ENCODE results near the gene NRXN3.

The NRXN3 gene

DNA sequence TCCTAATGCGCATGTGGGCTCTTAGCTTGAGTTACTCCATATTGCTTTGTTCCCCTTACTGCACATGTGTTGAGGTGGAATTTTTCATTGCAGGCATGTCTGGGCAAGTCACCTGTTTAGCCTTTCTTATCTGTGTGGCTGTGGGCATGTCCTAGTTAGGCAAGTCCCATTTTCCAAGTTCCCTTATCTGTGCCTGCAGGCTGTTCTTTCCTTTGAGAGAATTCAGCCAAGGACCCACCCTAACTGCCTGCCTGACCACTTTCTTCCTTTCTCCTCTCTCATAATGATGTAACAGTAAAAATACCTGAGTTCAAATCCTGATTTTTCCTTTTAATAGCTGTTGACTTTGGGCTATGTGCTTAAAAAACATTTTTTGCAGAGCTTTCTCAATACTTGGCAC is 870.6 kb downstream of the NRXN3 start:
- no peak for DNase-seq

DNA sequence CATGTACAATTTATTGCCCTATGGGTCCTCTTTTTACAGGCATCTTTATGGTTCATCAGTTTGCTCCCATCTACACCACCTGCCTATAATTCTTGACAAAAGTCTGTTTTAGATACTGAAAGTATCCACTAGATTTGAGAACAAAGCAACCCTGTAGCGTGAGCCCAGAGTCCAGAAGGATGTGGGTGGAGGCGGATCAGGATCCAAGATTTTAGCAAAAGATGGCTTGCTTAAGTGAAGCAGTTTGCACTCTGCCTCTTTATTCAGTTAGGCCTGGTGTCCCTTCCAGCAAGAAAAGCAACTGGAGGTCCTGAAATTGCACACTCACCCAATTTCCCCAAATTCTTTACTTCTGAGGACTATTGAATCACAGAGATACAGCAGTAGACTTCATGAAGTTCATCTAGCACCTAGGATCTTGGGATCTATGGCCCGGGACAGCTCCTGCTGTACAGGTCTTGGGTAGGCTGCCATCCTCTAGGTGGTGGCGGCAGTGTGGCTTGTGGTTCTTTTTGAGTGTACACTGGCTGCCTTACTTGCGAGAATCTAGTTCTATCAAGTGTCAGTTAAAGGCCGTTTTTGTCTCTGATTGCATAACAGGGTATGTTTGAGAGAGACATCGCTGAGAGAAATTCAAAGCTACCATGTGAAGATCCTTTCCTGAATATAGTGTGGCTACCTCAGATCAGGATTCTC is 873.2 kb downstream of the NRXN3 start:
- no peak for DNase-seq

DNA sequence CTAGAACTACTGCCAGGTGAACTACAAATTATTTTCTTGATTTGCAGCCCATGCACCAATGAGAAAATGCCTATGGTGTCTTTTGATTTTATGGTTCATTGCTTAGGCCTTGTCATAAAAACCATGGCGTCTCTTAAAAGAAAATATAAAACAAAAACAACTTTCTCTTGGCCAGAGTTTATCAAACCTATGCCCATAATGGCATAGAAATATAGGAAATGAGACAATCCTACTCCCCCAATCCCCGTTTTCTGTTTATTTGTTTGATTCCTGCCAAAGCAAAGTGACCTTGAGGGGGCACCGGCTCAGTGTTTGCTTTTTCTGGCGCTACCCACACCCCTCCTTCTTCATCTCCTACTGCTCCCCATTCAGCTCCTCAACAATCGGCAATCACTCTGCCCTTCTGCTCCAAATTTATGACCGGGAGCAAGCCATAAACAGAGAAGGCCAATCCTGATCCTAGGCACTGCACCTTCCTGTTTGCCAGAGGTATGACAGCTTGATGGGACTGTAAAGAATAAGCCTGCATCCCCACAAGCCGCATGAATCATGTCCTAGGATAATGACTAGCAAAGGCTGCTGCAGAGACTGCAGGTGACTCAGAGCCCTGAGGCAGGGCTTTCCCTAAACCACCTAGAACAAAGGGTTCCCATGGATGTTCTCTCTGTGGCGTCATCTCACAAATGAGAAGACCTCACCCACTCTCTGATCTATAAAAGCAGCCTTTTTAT is 874.9 kb downstream of the NRXN3 start:
- DNase-seq, result no peak

DNA sequence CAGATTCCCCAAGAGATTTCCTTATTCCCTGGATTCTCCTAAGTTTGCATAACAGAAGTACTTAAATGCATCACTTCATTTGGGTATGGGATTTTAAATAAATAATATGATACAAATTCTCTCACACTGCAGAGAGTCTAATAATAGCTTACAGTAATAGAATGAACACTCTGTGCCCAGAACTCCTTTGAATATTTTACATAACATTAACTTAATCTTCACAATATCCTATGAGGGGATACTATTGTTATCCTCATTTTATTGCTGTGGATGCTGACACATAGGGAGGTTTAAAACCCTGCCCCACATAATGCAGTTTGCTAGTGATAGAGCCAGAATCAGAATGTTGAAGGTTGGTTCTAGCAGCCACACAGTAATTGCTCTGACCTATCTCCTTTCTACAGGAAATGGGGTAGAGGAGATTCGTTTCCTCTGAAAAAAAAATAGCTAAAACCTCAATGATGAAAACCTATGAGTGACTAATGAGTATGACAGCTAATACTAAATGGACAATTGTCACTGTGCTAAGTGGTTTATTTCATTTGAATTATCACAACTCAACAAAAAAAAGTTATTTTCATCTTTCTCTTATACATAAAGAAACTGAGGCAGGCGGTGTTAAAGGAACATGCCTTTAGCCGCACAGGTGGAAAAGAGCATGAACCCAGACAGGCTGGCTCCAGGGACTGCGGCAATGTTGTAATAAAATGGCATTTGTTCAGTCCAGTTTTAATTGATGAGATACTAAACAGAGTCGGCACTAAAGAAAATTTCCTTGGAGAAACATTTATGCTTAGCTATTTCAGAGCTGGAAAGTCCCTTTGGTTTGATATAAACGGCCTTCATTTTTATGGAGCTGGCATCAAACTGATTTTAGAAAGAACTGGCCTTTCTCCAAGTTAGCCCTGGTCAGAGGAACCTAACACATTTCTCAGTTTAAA is 880.9 kb downstream of the NRXN3 start:
- DNase-seq, result no peak

DNA sequence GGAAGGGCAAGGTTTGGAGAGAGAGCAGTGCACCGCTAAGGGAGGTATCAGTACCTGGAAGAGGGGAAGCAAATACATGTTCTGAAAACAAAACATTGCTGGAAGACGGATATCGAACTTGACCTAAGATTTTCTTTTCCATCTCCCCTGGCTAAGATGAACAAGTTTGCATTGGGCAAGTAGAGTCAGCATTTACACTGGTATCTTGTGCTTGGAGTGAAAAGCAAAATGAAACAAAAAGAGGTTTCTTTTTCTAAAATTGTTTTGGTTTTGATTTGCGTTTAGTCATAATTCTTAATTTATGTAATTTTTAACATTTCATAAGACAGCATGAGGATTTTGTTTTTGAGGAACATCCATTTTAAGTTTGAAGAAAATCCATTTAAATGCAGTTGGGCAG is 881.6 kb downstream of the NRXN3 start:
- no peak for DNase-seq

DNA sequence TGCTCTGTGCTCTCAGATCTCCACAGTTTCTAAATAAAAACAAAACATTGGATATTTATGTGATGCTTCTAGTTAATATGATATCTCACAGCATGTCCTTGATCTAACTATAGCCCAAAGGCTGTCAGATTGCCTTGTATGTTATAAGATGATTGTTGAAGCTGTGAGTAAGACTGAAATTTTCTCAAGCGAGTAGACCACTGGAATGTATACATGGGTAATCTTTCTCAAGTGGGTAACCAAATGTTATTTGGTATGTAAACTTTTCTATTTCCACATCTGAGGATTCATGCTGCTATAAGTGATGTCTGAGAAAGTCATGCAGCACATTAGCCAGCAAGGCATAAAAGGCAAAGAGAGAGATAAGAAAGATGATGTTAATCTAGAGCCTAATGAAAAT is 886.7 kb downstream of the NRXN3 start:
- no peak for DNase-seq

DNA sequence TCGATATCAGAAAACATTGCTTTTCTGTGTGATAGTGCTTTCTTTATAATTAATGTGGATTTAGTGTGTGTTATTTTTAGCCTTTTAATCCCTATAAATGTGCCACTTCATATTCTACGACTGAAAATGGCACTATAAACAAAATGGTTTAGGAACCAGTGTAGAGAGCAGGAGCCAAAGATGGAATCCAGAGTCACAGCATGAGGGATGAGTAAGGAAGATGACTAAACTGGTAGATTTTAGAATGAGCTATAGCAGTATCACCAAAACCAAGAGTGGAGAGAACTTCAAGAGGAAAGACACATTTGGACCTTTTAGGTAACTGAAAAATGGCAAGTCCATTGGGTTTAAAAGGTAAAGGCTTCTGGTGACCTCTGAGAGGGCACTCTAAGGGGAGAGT is 887.2 kb downstream of the NRXN3 start:
- no peak for DNase-seq

DNA sequence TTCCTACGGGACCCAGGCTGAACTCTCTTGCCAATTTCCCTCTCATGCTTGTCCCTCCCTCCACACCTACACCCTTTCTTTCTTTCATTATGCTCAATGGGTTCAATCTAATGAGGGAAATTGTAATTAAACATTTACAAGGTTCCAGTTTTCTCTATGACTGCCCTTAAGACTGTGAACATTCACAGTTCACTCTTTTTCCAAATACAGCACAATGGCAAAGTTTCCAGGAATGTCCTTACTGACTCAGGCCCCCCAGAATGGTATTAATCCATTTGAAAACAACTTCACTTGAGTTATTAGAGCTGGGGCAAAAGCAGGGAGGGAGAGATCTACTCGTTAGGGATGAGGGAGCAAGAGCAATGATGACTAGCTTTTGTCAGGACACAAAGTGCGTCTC is 892.1 kb downstream of the NRXN3 start:
- no peak for DNase-seq

DNA sequence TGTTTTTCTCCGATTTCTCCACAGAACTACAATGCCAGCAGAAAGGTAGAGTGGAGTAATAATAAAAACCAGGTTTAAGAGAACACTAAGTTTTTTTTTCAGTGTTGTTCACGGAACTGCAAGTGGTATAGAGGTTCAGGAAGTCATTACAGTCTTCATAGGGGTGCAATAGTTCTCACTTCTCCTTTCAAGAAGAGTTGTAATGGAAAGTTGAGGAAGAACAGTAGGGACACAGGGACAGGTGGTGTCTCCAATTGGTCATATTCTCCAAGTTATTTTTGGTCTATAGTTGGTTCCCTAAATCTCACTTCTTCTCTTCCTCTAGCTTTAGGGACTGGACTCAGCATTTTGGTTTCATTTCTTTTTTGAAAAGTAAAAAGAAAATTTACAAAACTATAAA is 894.0 kb downstream of the NRXN3 start:
- no peak for DNase-seq

DNA sequence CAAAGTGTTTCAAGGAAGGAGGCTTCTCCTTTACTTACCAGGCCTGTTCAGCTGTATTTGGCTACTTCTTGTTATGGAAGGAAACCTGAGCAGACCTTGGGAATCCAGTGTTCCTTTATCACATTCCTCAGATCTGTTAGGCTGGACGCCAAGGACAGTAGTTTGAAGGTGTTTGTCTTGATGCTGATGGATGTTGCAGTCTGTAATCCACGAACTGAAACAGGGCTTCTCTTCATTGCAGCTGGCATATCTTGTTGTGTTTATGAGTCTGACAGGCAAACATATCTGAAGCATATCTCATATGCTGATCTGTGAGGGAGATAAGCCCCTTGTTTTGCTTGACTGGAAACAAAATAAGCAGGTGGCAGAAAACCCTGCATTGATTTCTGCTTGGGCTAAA is 904.3 kb downstream of the NRXN3 start:
- no peak for DNase-seq

DNA sequence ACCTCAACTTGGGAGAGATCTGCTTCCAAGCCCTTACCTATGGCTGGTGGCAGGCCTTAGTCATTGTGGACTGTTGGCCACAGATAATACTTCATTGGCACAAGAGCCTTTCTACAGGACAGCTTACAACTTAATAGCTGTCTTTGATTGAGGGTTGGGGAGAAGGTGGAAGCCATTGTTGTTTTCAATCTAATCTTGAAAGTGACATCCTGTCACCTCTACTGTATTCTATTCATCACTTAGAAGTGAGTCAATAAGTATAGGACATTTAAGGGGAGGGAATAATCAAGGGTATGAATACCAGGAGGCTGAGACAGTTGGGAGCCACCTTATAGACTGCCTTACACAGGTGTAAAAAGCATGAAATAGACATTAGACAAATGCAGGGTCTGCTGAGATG is 906.3 kb downstream of the NRXN3 start:
- no peak for DNase-seq

DNA sequence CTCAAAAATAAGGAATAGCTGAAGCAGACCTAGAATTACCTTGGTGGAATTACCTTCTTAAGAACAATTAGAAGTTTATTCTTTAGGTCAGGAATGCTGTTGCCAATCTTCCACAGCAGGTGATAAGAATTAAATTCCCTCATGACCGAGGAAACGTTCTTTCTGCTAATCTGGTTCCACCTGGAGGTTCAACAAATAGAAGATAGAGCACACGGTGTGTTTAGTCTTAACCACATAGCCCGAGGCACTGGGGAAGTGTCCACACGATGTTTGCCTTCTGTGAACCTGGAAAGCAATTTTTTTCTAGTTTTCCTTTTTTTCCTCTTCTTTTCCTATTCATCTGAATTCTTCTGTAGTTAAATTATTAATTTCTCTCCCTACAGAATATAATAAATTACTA is 906.9 kb downstream of the NRXN3 start:
- DNase-seq, result no peak

DNA sequence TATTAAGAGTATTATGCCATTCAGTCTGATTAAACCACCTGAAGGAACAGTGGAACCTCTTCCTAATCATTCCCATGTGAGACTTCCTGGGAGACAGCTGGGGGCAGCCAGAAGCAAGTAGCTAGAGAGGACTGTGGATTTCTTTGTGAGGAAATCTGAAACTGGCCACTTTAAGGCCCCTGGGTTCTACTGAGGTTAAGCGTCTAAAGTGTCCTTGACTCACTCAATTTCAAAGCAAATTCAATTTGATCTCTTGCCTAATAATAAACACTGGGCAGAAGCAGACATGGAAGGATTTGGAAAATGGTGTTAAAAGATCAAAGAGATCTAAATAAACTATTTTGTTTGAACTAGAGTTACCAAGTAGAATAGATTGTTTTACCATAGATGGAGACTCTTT is 909.9 kb downstream of the NRXN3 start:
- no peak for DNase-seq

DNA sequence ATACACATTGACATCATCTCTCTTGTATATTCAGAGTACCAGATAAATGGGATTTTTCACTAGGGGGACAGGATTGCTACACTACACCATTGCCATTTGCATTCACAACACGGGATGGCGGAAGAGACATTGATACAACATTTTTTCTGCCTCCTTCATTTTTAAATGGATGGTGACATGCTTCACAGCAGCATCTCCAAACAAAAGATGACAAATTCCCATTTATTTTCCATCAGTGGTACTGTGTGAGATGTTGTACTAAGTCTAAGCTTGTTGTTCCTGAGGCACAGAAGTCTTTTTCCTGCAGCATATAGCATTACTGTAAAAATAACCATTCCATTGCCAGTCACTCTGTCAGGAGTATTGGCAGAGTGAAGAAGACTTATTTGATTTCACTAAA is 912.7 kb downstream of the NRXN3 start:
- DNase-seq, result no peak

DNA sequence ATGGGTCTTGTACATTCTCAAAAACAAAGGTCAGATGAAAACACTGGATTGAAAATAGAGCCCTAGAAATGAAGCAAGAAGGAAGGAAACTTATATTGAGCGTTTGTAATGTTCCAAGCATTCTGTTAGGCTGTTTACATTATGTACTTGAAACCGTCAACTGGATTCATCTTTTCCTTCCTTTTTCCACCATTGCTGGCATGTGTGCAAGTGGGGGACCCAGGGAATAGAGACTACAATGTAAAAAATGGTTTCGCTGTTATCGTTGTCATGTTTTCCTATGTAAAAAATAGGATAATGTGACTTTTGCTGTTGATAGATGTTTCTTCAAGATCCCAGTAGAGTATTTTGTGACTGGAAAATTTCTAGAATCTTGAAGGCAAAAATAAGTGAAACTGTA is 913.2 kb downstream of the NRXN3 start:
- DNase-seq, result no peak

DNA sequence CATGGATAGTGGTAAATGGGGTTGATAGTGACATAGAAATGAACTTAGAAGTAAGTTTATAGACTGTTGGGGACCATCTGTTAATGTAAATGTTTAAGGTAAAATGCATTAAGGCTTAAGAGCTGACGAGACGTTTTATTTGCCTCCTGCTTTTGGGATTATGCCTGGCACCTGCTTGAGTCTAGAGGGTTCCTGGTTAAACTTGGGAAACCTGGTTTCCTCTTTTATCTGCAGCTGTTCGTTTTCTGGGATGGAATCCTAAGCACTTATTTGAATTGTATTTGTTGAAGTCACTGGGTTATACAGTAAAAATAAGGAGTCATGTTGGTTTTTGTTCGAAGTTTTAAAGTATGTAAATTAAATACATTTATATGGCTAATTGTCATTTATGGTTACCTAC is 914.7 kb downstream of the NRXN3 start:
- no peak for DNase-seq

DNA sequence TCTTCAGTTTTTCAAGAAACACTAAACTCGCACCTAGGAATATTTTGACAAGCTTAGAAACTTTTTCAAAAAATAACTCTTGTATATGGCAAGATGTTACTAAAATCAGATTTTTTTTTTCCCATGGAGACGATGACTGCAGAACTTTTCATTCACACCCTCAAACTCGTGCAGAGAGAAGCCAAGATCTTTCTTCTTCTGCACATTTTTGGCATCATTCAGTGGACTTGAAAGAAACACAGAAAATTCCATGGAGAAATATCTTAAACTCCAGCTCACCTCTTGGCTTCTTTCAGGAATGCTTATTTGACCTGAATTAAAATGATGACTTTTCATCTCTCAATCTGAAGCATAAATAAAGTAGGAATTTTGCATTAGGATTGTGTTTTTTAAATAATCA is 919.4 kb downstream of the NRXN3 start:
- DNase-seq, result no peak

DNA sequence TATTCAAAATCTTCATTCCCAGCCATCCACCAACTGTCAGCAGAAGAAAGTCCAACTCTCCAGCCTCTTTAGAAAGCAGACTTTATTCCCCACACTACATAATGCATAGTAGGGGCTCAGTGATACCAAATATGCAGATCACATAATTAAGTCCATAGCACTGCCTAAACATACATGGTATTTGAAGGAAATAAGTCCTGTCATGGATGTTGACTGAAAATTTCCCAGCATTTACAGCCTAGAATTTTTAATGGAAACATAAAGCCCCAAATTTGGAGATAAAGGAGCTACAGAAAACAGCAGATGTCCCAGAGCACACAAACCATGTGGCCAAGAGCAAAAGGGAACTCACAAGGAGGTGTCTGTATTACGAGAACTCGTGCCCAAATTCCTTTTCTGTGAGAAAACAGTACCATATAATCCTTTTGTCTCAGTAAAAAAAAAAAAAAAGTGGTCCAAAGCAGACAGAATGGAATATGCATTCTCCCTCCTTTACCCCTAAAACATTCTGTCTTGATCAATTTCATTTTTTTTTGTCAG is 920.5 kb downstream of the NRXN3 start:
- DNase-seq, result no peak

DNA sequence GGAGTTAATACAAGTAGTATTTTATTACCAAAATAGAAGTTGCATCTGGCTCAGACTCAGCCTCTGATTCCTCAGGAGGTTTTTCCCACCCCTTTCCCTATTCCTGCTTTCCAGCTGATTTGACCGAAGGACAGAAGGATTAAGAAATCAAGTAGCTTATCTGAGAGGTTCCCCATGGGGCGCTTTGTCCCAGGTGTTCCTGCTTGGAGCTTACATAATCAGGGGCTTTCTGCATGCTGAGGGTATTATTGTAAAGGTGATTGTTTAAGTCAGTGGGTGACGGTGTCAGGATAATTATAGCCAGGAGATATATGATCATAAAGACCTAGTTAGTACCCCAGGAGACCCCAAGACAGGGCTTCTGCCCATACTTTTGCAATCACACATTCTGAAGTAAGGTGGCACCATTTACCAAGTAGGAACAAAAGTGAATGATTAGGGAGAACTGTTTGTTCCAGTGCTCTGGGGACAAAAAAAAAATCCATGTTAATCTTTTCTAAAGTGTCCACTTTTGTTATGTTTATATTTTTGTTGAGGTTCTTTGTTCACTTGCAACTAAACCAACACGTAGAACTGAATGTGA is 921.3 kb downstream of the NRXN3 start:
- no peak for DNase-seq

DNA sequence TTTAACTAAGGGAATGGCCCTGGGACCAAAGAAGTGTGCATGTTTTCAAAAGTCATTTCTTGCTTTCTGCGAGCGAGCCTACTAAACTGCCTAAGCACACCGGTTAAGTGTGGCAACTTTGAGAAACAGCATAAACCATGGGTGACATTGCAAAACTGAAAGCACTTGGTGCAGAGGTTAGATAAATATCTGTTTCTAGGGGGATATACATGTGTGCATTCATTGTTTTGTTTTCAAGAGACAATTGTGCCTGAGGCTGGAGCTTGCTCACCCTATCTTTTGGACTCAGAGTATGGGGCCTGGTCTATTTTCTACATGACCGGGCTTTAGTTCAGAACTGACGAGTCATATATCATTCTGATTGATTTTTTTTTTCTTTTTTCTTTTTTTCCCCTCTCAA is 923.4 kb downstream of the NRXN3 start:
- no peak for DNase-seq

DNA sequence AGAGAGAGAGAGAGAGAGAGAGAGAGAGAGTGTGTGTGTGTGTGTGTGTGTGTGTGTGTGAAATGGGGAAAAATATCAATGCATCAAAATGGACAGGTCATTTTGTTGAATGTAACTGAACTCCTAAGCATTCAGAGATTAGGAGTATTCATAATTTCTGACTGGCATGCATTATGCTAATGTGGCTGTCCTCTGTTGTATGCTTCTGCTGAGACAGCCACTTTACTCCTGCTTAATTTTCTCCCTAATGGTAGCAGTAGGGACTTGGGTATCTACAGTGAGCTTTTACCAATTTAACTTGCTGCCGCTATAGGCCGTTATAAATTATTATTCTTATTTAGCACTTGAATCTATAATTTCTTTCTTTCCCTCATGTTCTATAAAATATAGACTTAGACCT is 924.8 kb downstream of the NRXN3 start:
- DNase-seq, result no peak

DNA sequence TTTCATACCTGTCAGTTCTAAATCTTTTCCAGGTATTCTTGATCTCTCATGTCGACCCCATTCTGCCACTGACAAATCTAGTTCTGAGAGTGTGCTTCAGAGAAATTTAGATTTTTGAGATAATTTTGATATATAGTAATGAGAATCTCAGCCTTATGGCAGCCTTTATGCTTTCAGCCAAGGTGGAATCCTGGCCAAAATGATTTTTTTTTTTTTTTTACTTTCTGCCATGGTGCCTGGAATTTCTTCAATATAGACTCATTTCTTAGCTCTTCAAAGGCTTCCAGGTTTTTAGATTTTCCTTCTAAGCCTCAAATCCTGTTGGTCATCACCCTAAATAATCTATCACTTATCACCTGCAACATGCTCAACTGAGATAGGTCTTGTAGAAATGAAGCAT is 926.6 kb downstream of the NRXN3 start:
- DNase-seq, result no peak

DNA sequence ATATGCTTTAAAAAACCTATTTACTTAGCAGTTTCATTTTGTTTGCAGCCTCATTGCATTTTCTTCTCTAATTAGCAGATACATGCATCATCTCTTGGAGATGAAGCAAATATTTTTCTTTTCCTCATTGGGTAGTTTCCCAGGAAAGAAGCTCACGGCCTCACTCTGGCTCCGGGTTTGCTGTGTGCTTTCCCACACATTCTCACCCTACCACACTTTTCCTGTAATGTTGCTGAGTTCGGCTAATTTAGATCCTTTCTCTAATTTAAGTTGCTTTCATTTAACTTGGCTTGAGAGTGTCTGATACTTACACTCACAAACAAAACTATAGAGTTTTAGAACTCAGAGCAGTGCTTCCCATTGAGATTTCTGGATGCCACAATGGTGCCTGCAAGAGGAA is 928.2 kb downstream of the NRXN3 start:
- no peak for DNase-seq
